GM20431 (cell line): Measurements from ENCODE around the gene ERN2.
"Not testable (repeated sequence)": the region's sequence is repeated elsewhere in the genome, so short reads cannot be mapped to it uniquely, and the experiment has no call there.

Source experiments
- in situ Hi-C: fragments of 300-500 bp; cut with MseI, MboI; formaldehyde crosslinking; loops from one replicate; pipeline ENCODE4 v1.15.0; 2020; ENCODE audit warnings: low sequenced_read_pairs; ENCODE audit not compliant: unreplicated experiment

The ERN2 gene

DNA sequence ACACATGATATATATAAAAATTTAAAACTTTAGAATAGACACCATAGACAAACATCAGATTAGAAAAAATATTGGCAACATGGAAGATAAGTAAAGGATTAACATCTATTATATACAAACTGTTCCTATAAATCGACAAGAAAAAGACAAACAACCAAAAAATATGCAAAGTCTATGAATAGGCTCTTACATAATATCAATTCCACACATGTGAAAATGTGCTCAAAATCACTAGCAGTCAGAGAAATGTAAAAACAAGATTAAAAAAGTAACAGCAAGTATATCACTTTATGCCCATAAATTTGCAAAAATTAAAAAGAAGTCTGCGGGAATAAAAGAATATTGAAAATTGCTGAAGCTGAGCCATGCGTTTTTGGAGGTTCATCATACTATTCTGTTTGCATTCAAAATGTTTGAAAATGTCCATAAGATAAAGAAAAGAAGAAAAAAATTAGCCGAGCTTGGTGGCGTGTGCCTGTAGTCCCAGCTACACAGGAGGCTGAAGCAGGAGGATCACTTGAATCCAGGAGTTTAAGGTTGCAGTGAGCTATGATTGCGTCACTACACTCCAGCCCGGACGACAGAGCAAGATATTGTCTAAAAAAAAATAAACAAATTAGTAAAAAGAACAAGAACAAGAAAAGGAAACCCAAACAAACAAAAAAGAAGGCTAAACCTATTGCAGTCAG, 11.2 kb upstream of the ERN2 start:
- in situ Hi-C loops: no loop called here

GRCh38 chr16:23722613-23723240, 9.7 kb upstream of the ERN2 start:
- in situ Hi-C loops: not testable (repeated sequence)

DNA sequence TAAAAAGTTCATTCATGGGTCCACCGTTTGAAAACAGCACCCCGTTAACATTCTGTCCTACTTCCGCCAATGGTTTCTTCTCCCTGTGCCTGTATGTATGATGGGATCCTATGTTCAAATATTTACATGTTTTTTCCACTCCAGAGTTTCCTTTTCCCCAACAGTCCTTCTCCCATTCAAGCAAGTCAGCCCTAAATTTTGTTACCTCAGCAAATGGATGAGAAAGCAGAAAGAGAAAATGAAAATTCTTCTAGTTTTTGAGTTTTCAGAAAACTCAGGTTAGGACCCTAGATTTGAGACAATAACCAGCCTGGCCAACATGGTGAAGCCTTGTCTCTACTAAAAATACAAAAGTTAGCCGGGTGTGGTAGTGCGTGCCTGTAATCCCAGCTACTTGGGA, 3.5 kb upstream of the ERN2 start:
- in situ Hi-C loops: no loop called here

GRCh38 chr16:23711785-23712184, 1.2 kb downstream of the ERN2 start:
- in situ Hi-C loops: no loop called here

- in situ Hi-C loops: no loop called here
Measured at GRCh38 chr16:23710504-23710903, 2.5 kb downstream of the ERN2 start.

- in situ Hi-C loops: no loop called here
Measured at GRCh38 chr16:23710008-23710407, 3.0 kb downstream of the ERN2 start.

GRCh38 chr16:23709536-23709935, 3.5 kb downstream of the ERN2 start:
- in situ Hi-C loops: no loop called here

DNA sequence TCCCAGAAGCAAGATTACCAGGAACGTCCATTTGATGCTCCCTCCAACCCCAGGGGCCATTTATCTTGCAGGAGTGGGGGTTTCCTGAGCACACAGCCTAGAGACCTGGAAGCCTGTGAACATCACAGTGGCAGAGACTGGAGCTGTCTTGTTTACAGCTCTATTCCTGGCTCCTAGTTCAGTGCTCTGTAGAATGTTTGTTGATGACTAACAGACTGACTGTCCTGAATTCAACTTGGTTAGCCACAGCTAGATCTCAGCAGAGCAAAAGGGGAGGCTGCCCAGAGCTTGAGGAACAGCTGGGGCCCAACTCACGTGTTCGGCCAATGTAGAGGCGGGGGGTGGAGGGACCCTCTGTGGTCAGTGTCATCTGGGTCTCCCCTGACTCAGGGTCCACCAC, 6.6 kb downstream of the ERN2 start:
- in situ Hi-C loops: no loop called here

- in situ Hi-C loops: no loop called here
Measured at GRCh38 chr16:23705517-23705902, 7.5 kb downstream of the ERN2 start.

DNA sequence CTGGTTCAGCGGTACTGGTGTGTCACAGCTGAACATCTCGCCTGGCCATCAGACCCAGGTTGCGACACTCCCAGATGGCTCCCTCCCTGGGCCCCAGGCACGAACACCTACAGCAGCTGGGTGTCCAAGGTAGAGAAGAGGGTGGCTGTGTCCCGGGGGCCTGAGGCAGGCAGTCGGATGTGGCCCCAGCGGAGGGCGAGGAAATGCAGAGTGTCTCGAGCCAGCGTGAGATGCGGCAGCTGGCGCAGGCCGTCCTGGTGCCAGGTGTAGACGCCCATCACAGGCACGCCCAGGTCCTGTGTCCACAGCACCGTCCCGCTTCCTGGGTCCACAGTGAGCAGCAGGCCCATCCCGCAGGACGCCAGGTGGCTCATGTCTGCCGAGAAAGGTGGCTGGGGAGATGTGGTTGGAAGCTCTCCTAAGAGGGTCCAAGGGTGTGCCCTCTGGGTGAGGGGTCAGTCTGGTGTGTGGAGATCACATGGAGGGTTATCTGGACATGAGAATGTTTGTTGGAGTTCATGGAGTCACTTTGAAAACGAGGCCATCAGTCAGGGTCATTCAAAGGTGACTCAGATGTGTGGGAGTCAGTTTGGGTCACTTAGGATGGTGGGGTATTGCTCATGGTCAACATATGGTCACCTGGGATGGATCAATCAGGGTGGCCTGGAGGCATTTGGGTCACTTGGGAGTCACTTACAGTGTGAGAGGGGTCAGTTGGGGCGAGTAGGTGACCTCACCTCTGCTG, 8.1 kb downstream of the ERN2 start:
- in situ Hi-C loops: no loop called here

DNA sequence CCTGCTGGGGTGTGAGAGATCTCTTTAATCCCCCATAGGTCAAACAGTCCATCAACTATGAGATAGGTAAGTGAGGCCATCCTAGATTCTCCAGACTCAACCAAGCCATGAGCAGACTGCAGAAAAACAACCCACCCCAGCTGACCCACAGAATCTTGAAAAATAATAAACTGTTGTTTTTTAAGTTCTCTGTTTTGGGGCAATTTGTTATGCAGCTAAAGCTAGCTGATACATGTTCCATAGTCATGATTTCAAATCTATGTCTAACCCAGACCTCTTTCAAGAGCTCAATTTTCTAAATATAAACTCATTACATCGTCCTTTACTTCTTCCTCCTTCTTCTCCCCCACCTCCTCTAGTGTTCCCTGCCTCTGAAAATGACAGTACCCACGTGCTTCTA, 10.1 kb downstream of the ERN2 start:
- in situ Hi-C loops: no loop called here

GRCh38 chr16:23701045-23701444, 12.0 kb downstream of the ERN2 start:
- in situ Hi-C loops: no loop called here

DNA sequence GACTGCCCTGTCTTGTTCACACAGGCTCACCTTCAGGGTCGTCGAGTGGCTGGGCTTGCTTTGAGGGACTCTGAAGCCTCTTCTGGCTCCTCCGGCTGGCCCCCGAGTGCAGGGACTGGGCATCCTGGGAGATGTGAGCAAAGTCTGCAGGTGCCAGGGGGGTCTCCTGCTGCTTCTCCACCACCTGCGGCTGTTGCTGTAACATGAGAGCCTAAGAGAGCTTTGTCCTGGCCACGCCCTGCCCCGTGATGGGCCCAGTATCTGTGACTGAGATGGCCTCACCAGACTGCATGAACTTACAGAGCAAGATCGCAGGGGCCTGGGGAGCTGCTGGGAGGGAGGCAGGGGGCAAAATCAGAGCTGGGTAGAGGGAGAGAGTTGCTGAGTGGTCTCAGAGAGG, 12.5 kb downstream of the ERN2 start:
- in situ Hi-C loops: no loop called here

DNA sequence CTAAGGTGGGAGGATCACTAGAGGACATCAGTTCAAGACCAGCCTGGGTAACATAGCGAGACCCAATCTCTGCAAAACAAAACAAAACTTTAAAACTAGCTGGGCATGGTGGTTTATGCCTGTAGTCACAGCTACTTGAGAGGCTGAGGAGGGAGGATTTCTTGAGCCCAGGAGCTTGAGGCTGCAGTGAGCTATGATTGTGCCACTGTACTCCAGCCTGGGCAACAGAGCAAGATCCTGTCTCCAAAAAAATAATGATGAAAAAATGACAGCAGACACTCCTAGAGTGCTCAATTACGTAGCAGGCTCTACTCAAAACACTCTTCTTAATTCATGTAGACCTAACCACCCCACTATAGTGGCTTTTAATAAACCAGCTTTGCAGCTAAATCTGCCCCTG, 12.9 kb downstream of the ERN2 start:
- in situ Hi-C loops: no loop called here

- in situ Hi-C loops: no loop called here
Measured at GRCh38 chr16:23699100-23699499, 13.9 kb downstream of the ERN2 start.

DNA sequence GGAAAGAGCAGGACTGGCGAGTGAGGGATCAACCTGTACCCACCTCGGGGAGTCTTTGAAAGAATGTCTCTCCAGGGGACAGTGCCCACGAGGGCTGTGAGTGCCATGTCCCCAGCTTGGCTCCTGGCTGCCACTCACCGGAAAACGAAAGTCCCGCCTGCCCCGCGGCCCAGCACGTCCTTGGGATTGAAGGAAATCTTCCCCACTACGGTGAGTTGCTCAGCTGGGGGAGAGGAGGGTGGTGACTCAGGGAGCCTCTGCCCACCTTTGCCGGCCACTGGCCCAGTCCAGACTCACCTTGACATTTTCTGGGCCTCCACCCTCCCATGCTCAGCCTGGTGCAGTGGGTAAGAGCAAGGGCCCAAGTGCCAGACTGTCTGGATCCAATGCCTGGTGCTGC, 17.3 kb downstream of the ERN2 start:
- in situ Hi-C loops: no loop called here

DNA sequence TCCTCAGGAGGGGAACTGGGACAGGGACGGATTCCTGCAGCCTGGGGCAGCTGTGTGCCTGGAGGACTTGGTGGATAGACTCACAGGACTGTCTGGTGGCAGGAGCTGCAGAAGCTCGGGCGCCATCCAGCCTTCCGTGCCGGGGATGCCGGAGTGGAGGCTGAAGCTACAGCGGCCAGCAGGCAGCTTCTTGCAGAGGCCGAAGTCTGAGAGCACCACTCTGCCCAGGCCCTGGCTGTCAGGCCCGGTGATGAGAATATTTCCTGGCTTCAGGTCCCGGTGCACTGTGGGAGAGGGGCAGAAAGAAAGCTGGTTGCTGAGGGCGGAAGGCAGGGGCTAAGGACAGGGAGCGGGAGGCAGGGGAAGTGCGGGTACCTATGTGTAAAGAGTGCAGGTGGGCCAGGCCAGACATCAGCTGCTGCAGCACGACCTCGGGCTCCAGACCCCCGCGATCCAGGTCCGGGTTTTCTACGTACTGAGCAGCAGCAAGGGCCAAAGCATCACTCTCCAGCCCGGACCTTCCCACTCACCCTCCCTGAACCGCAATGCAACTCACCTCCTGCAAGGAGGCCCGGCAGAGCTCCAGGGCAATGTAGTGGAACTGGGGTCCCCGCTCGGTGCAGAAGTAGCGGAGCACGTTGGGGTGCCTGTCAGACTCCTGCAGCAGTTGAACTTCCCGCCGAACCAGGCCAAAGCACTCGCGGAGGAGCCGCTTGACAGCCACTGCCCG, 18.2 kb downstream of the ERN2 start:
- in situ Hi-C loops: no loop called here

- in situ Hi-C loops: no loop called here
Measured at GRCh38 chr16:23694265-23694643, 18.8 kb downstream of the ERN2 start.

GRCh38 chr16:23692190-23692837, 20.7 kb downstream of the ERN2 start:
- in situ Hi-C loops: no loop called here

DNA sequence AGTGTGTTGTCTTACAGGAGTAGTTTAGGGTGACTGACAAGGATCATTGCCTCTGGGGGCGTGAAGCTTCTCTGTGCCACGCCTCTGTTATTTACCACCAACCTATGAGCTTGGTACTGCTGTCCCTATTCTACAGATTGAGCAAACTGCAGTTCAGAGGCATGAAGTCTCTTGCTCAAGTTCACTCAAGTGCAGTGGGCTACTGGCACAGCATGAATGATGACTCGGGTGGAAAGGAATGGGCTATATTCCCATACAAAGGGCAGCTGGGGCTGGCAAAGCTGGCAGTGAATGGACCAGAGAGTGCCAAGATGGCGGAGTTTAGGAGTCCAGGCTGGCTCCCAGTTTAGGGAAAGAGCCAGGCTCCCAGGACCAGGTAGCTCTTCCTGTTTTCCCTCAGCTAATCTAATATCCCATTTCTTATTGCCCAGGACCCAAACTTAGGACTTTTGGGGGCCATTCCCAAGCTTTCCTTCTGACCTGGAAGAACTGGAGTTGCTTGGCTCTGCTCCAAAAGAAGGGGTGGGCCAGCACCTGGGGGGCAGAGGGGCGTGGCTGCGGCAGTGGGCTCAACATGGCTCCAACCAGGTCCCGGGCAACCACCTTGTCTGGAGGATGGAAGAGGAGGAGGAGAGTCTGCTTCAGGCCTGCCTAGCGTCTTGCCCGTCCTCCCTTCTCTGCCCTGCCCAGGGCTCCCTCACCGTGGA, 21.4 kb downstream of the ERN2 start:
- in situ Hi-C loops: no loop called here
